Activated CD8-positive, alpha-beta memory T cell treated with anti-CD3 and anti-CD28 coated beads, Interleukin-2, amount 50 U/mL, for 24 hours (primary cell): ENCODE data around the gene CENPF.

ENCODE experiments used
- DNase-seq: peaks from one replicate; pipeline ENCODE4 v3.0.0-alpha.2; 2020; ENCODE audit errors: extremely low read depth

CENPF gene

DNA sequence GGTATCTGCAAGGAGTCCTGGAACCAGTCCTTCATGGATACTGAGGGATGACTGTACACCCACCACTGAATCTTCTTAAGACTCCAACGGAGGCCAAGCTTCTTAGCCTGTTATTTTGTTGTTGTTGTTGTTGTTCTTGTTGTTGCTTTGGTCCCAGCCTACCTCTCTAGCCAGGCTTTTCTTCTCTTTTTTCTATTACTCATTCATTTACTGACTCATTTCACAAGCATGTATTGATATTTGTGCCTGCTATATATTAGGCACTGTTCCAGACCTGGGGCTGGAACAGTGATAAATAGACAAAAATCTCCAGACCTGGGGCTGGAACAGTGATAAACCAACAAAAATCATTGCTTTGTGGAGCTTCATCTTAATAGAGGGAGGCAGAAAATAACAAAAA, 20.4 kb downstream of the CENPF start:
- no peak for DNase-seq

DNA sequence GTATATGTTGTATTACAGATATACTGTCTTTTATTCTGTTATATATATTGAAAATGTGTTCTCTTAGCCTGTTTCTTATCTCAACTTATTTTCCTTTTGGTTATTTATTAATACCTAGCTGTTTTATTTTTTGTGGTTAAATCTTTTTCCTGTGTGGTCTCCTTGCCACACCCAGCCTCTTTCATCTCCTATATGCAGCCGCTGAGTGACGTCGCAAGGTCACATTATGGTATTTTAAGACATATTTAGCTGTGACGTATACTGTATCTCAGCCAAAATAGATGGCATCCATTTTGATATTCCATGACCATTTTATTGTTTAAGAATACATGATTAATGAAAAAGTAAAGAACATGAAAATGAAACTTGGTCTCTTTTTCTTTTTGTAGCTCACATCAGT, 29.1 kb downstream of the CENPF start:
- DNase-seq, result no peak

- no peak for DNase-seq
Measured at GRCh38 chr1:214633686-214634085, 30.7 kb downstream of the CENPF start.

DNA sequence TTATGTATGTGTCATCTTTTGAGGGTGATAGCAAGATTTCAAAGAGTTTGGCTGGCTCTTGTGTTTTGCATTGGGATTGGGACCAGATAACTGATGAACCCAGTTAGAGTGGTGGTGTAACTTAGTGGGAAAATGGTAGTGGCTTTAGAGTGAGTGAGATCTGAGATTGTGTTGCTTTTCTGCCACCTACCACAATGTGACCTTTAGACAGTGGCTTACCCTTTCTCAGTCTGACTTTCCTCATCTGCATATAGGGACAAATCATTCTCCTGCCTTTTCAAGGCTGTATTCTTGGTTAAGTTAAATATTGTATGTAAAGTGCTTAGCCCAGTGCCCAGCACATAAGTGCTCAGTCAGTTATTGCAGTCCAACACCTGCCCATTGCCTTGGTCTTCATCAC, 31.3 kb downstream of the CENPF start:
- no peak for DNase-seq

DNA sequence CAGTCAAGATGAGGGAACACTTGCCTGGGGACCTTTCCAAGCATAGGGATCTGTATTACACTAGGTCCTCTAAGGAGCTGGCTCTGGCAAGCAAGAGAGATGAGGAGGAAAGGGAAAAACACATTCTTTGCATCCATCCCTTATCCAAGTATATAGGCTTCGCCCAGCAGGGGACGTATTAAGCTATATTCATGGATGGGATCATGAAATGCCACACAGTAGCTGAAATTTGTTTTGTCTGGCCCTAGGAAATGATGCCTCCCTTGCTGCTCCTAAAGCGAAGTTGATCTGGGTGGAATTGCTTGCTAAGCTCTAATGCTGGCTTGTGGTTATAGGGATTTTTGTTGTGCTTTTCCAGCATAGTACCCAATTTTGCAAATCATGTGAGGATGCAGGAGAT, 32.1 kb downstream of the CENPF start:
- DNase-seq, result no peak

DNA sequence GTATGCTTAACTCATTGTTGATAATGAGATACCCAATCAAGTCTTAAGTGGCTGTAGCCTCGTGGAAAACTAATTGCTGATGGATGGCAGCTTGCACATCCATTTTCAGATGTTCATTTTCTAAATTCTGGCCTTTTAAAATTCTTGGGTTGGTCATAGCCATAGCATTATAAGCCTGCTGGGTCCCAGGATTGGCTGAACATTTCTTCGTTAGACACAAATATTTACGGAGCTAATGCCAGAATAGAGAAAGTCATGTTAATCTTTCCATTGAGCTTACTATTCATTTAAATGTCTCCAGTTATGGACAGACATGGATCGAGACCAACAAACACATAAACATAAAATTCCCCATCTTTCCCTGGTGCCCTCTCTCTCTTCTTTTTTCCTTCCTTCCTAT, 32.5 kb downstream of the CENPF start:
- no peak for DNase-seq

GRCh38 chr1:214636436-214636835, 33.4 kb downstream of the CENPF start:
- no peak for DNase-seq

DNA sequence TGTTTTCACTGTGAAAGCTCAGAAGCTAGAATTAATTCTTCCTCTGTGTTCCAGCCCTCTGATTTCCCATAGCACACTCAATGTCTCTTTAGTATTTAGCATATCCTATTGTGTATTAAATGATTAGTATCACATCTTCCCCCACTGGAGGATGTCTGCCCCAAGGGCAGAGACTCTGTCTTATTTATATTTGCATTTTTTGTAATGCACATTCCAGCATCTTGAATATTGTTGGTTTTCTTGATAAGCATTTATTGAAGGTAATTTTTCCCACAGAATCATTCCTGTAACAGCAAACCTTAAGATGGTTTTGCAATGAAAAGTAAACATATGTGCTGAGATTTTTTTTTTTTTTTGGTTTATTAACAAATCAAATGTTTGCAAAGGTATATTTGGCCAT, 34.1 kb downstream of the CENPF start:
- DNase-seq, result no peak

DNA sequence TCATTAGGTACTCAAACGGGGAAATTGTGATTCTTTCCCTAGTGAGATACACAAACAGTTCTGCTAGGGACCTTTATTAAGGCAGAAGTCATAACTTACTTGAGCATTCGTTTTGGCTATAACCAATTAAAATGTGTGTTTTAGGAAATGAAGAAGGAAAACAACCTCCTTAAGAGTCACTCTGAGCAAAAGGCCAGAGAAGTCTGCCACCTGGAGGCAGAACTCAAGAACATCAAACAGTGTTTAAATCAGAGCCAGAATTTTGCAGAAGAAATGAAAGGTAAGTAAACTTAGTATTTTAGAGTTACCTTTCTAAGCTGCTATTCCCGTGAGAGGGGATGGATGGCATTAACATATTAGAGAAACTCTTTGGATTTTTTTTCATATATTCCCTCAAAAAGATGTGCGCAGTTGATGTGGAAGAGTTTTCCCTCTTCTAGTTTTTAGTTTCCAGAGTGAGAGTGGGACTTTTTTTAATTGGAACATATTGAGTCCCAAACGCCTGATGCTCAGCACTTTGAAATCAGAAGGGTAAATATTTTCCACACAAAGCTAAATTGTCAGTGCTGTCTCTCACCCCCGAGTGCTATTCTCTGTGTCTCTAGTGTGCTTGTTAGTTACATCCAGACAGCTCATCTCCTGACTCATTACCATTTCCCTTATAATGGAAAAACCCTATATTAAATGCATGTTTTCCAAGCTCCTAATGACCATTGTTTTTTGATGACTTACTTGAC, 34.9 kb downstream of the CENPF start:
- DNase-seq, result no peak

GRCh38 chr1:214638459-214638807, 35.4 kb downstream of the CENPF start:
- DNase-seq, result no peak

DNA sequence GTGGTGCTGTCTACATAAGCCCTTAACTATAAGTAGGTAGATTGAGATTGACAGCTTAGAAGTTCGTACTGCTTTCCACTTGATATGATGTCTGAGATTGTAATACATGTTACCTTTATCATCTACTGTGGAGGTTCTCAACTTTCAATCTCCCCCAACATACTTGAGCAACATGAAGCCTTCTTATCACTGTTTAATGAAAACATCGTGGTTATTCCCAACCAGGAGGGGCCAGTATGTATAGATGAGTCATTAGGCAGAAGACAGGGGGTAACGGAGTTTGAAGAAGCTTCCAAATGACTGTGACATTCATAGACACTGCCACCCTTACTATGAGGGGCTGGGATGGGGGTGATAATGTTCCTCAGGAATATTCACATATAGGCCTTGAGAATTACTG, 36.0 kb downstream of the CENPF start:
- no peak for DNase-seq

DNA sequence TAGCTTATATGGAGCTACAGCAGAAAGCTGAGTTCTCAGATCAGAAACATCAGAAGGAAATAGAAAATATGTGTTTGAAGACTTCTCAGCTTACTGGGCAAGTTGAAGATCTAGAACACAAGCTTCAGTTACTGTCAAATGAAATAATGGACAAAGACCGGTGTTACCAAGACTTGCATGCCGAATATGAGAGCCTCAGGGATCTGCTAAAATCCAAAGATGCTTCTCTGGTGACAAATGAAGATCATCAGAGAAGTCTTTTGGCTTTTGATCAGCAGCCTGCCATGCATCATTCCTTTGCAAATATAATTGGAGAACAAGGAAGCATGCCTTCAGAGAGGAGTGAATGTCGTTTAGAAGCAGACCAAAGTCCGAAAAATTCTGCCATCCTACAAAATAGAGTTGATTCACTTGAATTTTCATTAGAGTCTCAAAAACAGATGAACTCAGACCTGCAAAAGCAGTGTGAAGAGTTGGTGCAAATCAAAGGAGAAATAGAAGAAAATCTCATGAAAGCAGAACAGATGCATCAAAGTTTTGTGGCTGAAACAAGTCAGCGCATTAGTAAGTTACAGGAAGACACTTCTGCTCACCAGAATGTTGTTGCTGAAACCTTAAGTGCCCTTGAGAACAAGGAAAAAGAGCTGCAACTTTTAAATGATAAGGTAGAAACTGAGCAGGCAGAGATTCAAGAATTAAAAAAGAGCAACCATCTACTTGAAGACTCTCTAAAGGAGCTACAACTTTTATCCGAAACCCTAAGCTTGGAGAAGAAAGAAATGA, 37.6 kb downstream of the CENPF start:
- no peak for DNase-seq

- no peak for DNase-seq
Measured at GRCh38 chr1:214641214-214641895, 38.4 kb downstream of the CENPF start.

GRCh38 chr1:214643030-214643429, 40.0 kb downstream of the CENPF start:
- no peak for DNase-seq

GRCh38 chr1:214645712-214646111, 42.7 kb downstream of the CENPF start:
- DNase-seq, result no peak

- DNase-seq, result no peak
Measured at GRCh38 chr1:214648801-214649200, 45.8 kb downstream of the CENPF start.

- DNase-seq, result no peak
Measured at GRCh38 chr1:214649607-214650006, 46.6 kb downstream of the CENPF start.

DNA sequence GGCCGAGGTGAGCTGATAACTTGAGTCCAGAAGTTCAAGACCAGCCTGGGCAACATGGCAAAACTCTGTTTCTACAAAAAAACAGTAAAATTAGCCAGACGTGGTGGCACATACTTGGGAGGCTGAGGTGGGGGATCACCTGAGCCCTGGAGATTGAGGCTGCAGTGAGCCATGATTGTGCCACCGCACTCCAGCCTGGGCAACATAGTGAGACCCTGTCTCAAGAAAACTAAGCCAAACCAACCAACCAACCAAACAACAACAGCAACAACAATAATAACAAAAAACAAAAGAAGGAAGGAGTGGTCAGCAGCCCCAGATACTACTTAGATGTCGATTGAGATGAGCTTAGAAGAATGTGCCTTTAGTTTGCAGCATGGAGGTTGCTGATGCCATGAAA, 47.7 kb downstream of the CENPF start:
- DNase-seq, result no peak

DNA sequence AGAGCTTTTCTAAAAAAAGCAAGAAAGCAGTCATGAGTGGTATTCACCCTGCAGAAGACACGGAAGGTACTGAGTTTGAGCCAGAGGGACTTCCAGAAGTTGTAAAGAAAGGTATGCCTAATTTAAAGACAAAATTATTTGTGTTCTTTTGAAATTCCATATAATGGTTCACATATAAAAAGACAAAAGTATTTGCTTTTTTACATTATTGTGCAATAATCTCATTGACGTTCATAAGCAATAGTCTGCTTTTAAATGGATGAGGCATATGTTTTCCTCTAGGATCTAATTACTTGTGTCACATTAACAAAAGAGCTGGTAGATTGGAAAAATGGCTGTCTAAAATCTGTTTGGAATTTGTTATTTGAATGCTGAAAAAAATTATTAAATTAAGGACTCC, 54.3 kb downstream of the CENPF start:
- no peak for DNase-seq

GRCh38 chr1:214658175-214658574, 55.2 kb downstream of the CENPF start:
- no peak for DNase-seq

- no peak for DNase-seq
Measured at GRCh38 chr1:214658785-214659184, 55.8 kb downstream of the CENPF start.

GRCh38 chr1:214660190-214660589, 57.2 kb downstream of the CENPF start:
- no peak for DNase-seq

DNA sequence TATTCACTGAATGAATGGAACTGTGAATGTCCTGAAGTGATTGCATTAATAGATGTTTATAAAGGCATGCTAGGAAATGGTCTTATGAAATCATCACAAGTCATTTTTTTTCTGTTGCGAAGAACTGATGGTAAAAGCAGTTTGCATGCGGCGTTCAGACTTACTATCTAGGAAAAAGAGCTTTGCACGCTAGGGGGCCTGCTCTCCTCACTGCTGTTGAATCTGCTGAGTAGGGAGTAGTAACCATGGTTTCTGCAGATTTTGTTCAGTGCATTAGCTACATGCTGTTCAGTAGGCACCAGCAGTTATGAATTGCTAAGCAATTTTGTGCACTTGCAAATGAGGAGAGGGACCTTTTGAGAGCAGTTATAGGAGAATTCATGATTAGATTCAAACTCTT, 57.9 kb downstream of the CENPF start:
- no peak for DNase-seq
